Naive B cell (primary cell): Measurements from ENCODE around the gene SERPINA10. TPM values are rescaled to one million over a fixed set of nuclear protein-coding genes. Genes with fewer than 3 reads are reported as not detected.

ENCODE experiments used
- ATAC-seq, 2 donors: fragments of 150-1000 bp; cut with Tn5 transposase; 2 replicates each; pipeline ENCODE4 v1.10.0; 2021; ENCODE audit warnings: low read depth in 2 of 2, mild to moderate bottlenecking in 2 of 2, moderate library complexity in 2 of 2
- DNase-seq: peaks from one replicate; pipeline ENCODE4 v3.0.0; 2022
- H3K27ac Mint-ChIP-seq, 6 donors: one replicate each; pipeline ENCODE4 v1.8.0; 2020 to 2022; ENCODE audit warnings: mild to moderate bottlenecking in 6 of 6, mixed read lengths in 6 of 6, moderate library complexity in 5 of 6, inconsistent platforms in 2 of 6
- H3K27me3 Mint-ChIP-seq, 3 donors: one replicate each; pipeline ENCODE4 v1.8.0; 2021 to 2022; ENCODE audit warnings: mixed read lengths in 3 of 3, mild to moderate bottlenecking in 1 of 3
- H3K36me3 Mint-ChIP-seq, 2 donors: one replicate each; pipeline ENCODE4 v1.8.0; 2020 to 2022; ENCODE audit warnings: mixed read lengths in 2 of 2, inconsistent platforms in 1 of 2, mild to moderate bottlenecking in 1 of 2
- H3K4me1 Mint-ChIP-seq, 3 donors: one replicate each; pipeline ENCODE4 v1.8.0; 2020 to 2022; ENCODE audit warnings: mixed read lengths in 3 of 3, inconsistent platforms in 1 of 3, mild to moderate bottlenecking in 1 of 3, moderate library complexity in 1 of 3
- H3K4me3 Mint-ChIP-seq, 8 donors: one replicate each; pipeline ENCODE4 v1.8.0; 2020 to 2022; ENCODE audit warnings: mild to moderate bottlenecking in 8 of 8, mixed read lengths in 8 of 8, moderate library complexity in 8 of 8, inconsistent platforms in 2 of 8
- H3K9me3 Mint-ChIP-seq, 7 donors: one replicate each; pipeline ENCODE4 v1.8.0; 2020 to 2022; ENCODE audit warnings: mixed read lengths in 7 of 7, mild to moderate bottlenecking in 5 of 7, inconsistent platforms in 2 of 7, moderate library complexity in 1 of 7
- polyA plus RNA-seq, 6 donors: library from polyadenylated mRNA; unstranded; fragments of 300-500 nt; fragmentation: Illumina TruSeq; gene quantifications; one replicate each; pipeline ENCODE4 v1.2.3, GENCODE V29; 2021; ENCODE audit warnings: low read depth in 6 of 6

Gene SERPINA10, protein sequence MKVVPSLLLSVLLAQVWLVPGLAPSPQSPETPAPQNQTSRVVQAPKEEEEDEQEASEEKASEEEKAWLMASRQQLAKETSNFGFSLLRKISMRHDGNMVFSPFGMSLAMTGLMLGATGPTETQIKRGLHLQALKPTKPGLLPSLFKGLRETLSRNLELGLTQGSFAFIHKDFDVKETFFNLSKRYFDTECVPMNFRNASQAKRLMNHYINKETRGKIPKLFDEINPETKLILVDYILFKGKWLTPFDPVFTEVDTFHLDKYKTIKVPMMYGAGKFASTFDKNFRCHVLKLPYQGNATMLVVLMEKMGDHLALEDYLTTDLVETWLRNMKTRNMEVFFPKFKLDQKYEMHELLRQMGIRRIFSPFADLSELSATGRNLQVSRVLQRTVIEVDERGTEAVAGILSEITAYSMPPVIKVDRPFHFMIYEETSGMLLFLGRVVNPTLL
- polyA plus RNA-seq = not detected

GRCh38 chr14:94292872-94293577 lies at the start of gene SERPINA10:
SERPINA10 (minus strand) TSS chr14:94293268; CDS start chr14:94290593, 2,675 bp downstream.
- H3K27ac Mint-ChIP-seq = no peak within 1 kb of the TSS
- H3K9me3 Mint-ChIP-seq = peaks cover 0 to 21% (median 0%) of the 10 kb centered on the region in 7 donors
- H3K27me3 Mint-ChIP-seq = peaks cover 0 to 12% (median 0%) of the 10 kb centered on the region in 3 donors
- H3K4me1 Mint-ChIP-seq = no peaks in the 10 kb centered on the region
- no peaks in the 10 kb centered on the region for H3K36me3 Mint-ChIP-seq
- DNase-seq (no peak), ATAC-seq (no peak)
- no peak within 1 kb of the TSS for H3K4me3 Mint-ChIP-seq

- Mint-ChIP-seq H3K36me3 (no peaks in the 10 kb centered on the region), H3K27me3 (peaks cover 14 to 25% (median 21%) of the 10 kb centered on the region in 3 donors), H3K9me3 (peaks cover 0 to 8% (median 0%) of the 10 kb centered on the region in 7 donors), H3K27ac (no peak overlapping the region), H3K4me1 (peaks cover 0 to 4% (median 4%) of the 10 kb centered on the region in 3 donors), H3K4me3 (peak overlapping the region in 1 of 8 donors; percentile 21)
- DNase-seq = no peak
- no peak for ATAC-seq
Observed at GRCh38 chr14:94342334-94342934, 49.4 kb upstream of the SERPINA10 start.

- peaks cover 0 to 4% (median 4%) of the 10 kb centered on the region in 3 donors for H3K4me1 Mint-ChIP-seq
- ATAC-seq = no peak
- no peak for DNase-seq
- peak overlapping the region in 1 of 6 donors; percentile 76 for H3K27ac Mint-ChIP-seq
- H3K9me3 Mint-ChIP-seq = peaks cover 0 to 8% (median 0%) of the 10 kb centered on the region in 7 donors
- no peak overlapping the region for H3K4me3 Mint-ChIP-seq
- no peaks in the 10 kb centered on the region for H3K36me3 Mint-ChIP-seq
- H3K27me3 Mint-ChIP-seq = peaks cover 14 to 25% (median 21%) of the 10 kb centered on the region in 3 donors
Observed at GRCh38 chr14:94341656-94342333, 48.7 kb upstream of the SERPINA10 start.

- no peak overlapping the region for H3K4me3 Mint-ChIP-seq
- DNase-seq (no peak), ATAC-seq (no peak)
- H3K9me3 Mint-ChIP-seq = peaks cover 0 to 8% (median 1%) of the 10 kb centered on the region in 7 donors
- no peaks in the 10 kb centered on the region for H3K4me1 Mint-ChIP-seq
- H3K27ac Mint-ChIP-seq = no peak overlapping the region
- peaks cover 14 to 28% (median 25%) of the 10 kb centered on the region in 3 donors for H3K27me3 Mint-ChIP-seq
- no peaks in the 10 kb centered on the region for H3K36me3 Mint-ChIP-seq
Observed at GRCh38 chr14:94340533-94340932, 47.5 kb upstream of the SERPINA10 start.

- H3K27me3 Mint-ChIP-seq = peaks cover 26 to 34% (median 26%) of the 10 kb centered on the region in 3 donors
- H3K9me3 Mint-ChIP-seq = peaks cover 0 to 8% (median 1%) of the 10 kb centered on the region in 7 donors
- ATAC-seq (no peak), DNase-seq (no peak)
- H3K36me3 Mint-ChIP-seq = no peaks in the 10 kb centered on the region
- H3K27ac Mint-ChIP-seq = no peak overlapping the region
- H3K4me1 Mint-ChIP-seq = no peaks in the 10 kb centered on the region
- no peak overlapping the region for H3K4me3 Mint-ChIP-seq
Observed at GRCh38 chr14:94338023-94338422, 45.0 kb upstream of the SERPINA10 start.

GRCh38 chr14:94337274-94337673 lies 44.2 kb upstream of the SERPINA10 start:
- peaks cover 0 to 8% (median 1%) of the 10 kb centered on the region in 7 donors for H3K9me3 Mint-ChIP-seq
- H3K4me1 Mint-ChIP-seq = no peaks in the 10 kb centered on the region
- H3K27ac Mint-ChIP-seq = no peak overlapping the region
- DNase-seq (no peak), ATAC-seq (no peak)
- H3K36me3 Mint-ChIP-seq = no peaks in the 10 kb centered on the region
- H3K27me3 Mint-ChIP-seq = peaks cover 26 to 34% (median 29%) of the 10 kb centered on the region in 3 donors
- no peak overlapping the region for H3K4me3 Mint-ChIP-seq

- DNase-seq (no peak), ATAC-seq (no peak)
- Mint-ChIP-seq H3K36me3 (no peaks in the 10 kb centered on the region), H3K27ac (no peak overlapping the region), H3K4me3 (no peak overlapping the region), H3K27me3 (peaks cover 13 to 17% (median 14%) of the 10 kb centered on the region in 3 donors), H3K4me1 (no peaks in the 10 kb centered on the region), H3K9me3 (peaks cover 0 to 4% (median 1%) of the 10 kb centered on the region in 7 donors)
Observed at GRCh38 chr14:94334872-94335271, 41.8 kb upstream of the SERPINA10 start.

- ATAC-seq (no peak), DNase-seq (no peak)
- Mint-ChIP-seq H3K4me1 (no peaks in the 10 kb centered on the region), H3K4me3 (no peak overlapping the region), H3K9me3 (peaks cover 0 to 14% (median 1%) of the 10 kb centered on the region in 7 donors), H3K27me3 (peaks cover 8 to 17% (median 13%) of the 10 kb centered on the region in 3 donors), H3K27ac (no peak overlapping the region), H3K36me3 (no peaks in the 10 kb centered on the region)
Observed at GRCh38 chr14:94332587-94332986, 39.5 kb upstream of the SERPINA10 start.

- no peak overlapping the region for H3K4me3 Mint-ChIP-seq
- ATAC-seq = no peak
Observed at GRCh38 chr14:94332063-94332583, 39.1 kb upstream of the SERPINA10 start.

GRCh38 chr14:94331462-94331861 lies 38.4 kb upstream of the SERPINA10 start:
- Mint-ChIP-seq H3K36me3 (no peaks in the 10 kb centered on the region), H3K27me3 (peaks cover 12 to 17% (median 13%) of the 10 kb centered on the region in 3 donors), H3K27ac (peak overlapping the region in 1 of 6 donors; percentile 45), H3K4me1 (no peaks in the 10 kb centered on the region), H3K9me3 (peaks cover 0 to 14% (median 1%) of the 10 kb centered on the region in 7 donors), H3K4me3 (no peak overlapping the region)
- ATAC-seq (no peak), DNase-seq (no peak)

More at GRCh38 chr14:94332063-94332583, 39.1 kb upstream of the SERPINA10 start:
- peaks cover 0 to 14% (median 1%) of the 10 kb centered on the region in 7 donors for H3K9me3 Mint-ChIP-seq
- H3K4me1 Mint-ChIP-seq = no peaks in the 10 kb centered on the region
- no peaks in the 10 kb centered on the region for H3K36me3 Mint-ChIP-seq
- H3K27ac Mint-ChIP-seq = no peak overlapping the region
- H3K27me3 Mint-ChIP-seq = peaks cover 12 to 17% (median 13%) of the 10 kb centered on the region in 3 donors
- no peak for DNase-seq

DNA sequence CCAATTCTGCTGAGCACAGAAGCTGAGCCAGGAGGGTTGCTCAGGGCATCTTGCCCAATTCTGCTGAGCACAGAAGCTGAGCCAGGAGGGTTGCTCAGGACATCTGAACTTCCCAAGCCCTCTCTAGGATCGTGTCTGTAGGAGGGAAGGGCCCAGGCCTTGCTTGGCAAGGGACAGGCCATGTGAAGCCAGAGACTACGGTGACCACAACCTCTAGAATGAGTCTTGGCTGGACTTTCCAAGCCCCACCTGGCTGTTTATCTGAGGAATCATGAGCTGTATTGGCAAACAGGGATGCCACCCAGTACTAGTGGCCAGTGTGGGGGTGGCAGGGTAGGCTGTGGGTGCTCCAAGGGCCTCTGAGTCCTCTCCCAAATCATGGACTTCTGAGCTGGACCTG lies 37.8 kb upstream of the SERPINA10 start:
- no peaks in the 10 kb centered on the region for H3K4me1 Mint-ChIP-seq

GRCh38 chr14:94330432-94330831 lies 37.4 kb upstream of the SERPINA10 start:
- Mint-ChIP-seq H3K4me1 (no peaks in the 10 kb centered on the region), H3K27me3 (peaks cover 5 to 23% (median 12%) of the 10 kb centered on the region in 3 donors), H3K36me3 (no peaks in the 10 kb centered on the region), H3K27ac (no peak overlapping the region), H3K9me3 (peaks cover 0 to 10% (median 0%) of the 10 kb centered on the region in 7 donors), H3K4me3 (no peak overlapping the region)
- no peak for ATAC-seq
- DNase-seq = no peak

More for the DNA sequence above, 37.8 kb upstream of the SERPINA10 start:
- H3K4me3 Mint-ChIP-seq = no peak overlapping the region
- no peak overlapping the region for H3K27ac Mint-ChIP-seq
- H3K9me3 Mint-ChIP-seq = peaks cover 0 to 10% (median 0%) of the 10 kb centered on the region in 7 donors
- DNase-seq (no peak), ATAC-seq (no peak)
- peaks cover 9 to 19% (median 12%) of the 10 kb centered on the region in 3 donors for H3K27me3 Mint-ChIP-seq
- no peaks in the 10 kb centered on the region for H3K36me3 Mint-ChIP-seq
